ENCODE data around the gene MAPRE3.
"Not testable (repeated sequence)": the region's sequence is repeated elsewhere in the genome, so short reads cannot be mapped to it uniquely, and the experiment has no call there.

MAPRE3 gene

GRCh38 chr2:26970244-26970927, at the start of gene MAPRE3:
Gene MAPRE3 (plus strand): TSS chr2:26970637. CDS start chr2:27022219, 51,582 bp downstream.
- peak; percentile 51 to 58 (median 52) for DNase-seq (ENCODE audit: low read depth in 2 of 3, low spot score in 2 of 3)

- no peak for DNase-seq (ENCODE audit: low read depth in 2 of 3, low spot score in 2 of 3)
Measured at GRCh38 chr2:26921323-26921722, 49.1 kb upstream of the MAPRE3 start.

- no peak for DNase-seq (ENCODE audit: low read depth in 2 of 3, low spot score in 2 of 3)
Measured at GRCh38 chr2:26922405-26923188, 47.8 kb upstream of the MAPRE3 start.

- DNase-seq (ENCODE audit: low read depth in 2 of 3, low spot score in 2 of 3) = not testable (repeated sequence)
Measured at GRCh38 chr2:26923189-26923466, 47.3 kb upstream of the MAPRE3 start.

- DNase-seq (ENCODE audit: low read depth in 2 of 3, low spot score in 2 of 3) = no peak
Measured at GRCh38 chr2:26924731-26925099, 45.7 kb upstream of the MAPRE3 start.

- DNase-seq (ENCODE audit: low read depth in 2 of 3, low spot score in 2 of 3) = no peak
Measured at GRCh38 chr2:26925100-26925791, 45.2 kb upstream of the MAPRE3 start.

- no peak for DNase-seq (ENCODE audit: low read depth in 2 of 3, low spot score in 2 of 3)
Measured at GRCh38 chr2:26927221-26927620, 43.2 kb upstream of the MAPRE3 start.

GRCh38 chr2:26932974-26933373, 37.5 kb upstream of the MAPRE3 start:
- DNase-seq (ENCODE audit: low read depth in 2 of 3, low spot score in 2 of 3) = no peak

- no peak for DNase-seq (ENCODE audit: low read depth in 2 of 3, low spot score in 2 of 3)
Measured at GRCh38 chr2:26933431-26934334, 36.8 kb upstream of the MAPRE3 start.

- DNase-seq (ENCODE audit: low read depth in 2 of 3, low spot score in 2 of 3) = no peak
Measured at GRCh38 chr2:26934335-26934724, 36.1 kb upstream of the MAPRE3 start.

- DNase-seq (ENCODE audit: low read depth in 2 of 3, low spot score in 2 of 3) = no peak
Measured at GRCh38 chr2:26934985-26935384, 35.5 kb upstream of the MAPRE3 start.

GRCh38 chr2:26936855-26937254, 33.6 kb upstream of the MAPRE3 start:
- no peak for DNase-seq (ENCODE audit: low read depth in 2 of 3, low spot score in 2 of 3)

- no peak for DNase-seq (ENCODE audit: low read depth in 2 of 3, low spot score in 2 of 3)
Measured at GRCh38 chr2:26938399-26939118, 31.9 kb upstream of the MAPRE3 start.

- no peak for DNase-seq (ENCODE audit: low read depth in 2 of 3, low spot score in 2 of 3)
Measured at GRCh38 chr2:26940001-26940400, 30.4 kb upstream of the MAPRE3 start.

GRCh38 chr2:26941486-26941885, 29.0 kb upstream of the MAPRE3 start:
- DNase-seq (ENCODE audit: low read depth in 2 of 3, low spot score in 2 of 3) = no peak

GRCh38 chr2:26942543-26943295, 27.7 kb upstream of the MAPRE3 start:
- peak; percentile 22 to 51 (median 29) for DNase-seq (ENCODE audit: low read depth in 2 of 3, low spot score in 2 of 3)

- DNase-seq (ENCODE audit: low read depth in 2 of 3, low spot score in 2 of 3) = no peak
Measured at GRCh38 chr2:26945991-26946750, 24.3 kb upstream of the MAPRE3 start.

- no peak for DNase-seq (ENCODE audit: low read depth in 2 of 3, low spot score in 2 of 3)
Measured at GRCh38 chr2:26946841-26947784, 23.3 kb upstream of the MAPRE3 start.

Data from activated CD8-positive, alpha-beta memory T cell treated with anti-CD3 and anti-CD28 coated beads for 48 hours (primary cell).